NCI-H128 (cell line): ENCODE data around the gene A4GALT.
"Not testable (repeated sequence)": the region's sequence is repeated elsewhere in the genome, so short reads cannot be mapped to it uniquely, and the experiment has no call there.

Source experiments
- DNase-seq: peaks from one replicate; lab custom pipeline; 2025; ENCODE audit not compliant: unreplicated experiment; lab: John Stamatoyannopoulos, UW

The A4GALT gene

DNA sequence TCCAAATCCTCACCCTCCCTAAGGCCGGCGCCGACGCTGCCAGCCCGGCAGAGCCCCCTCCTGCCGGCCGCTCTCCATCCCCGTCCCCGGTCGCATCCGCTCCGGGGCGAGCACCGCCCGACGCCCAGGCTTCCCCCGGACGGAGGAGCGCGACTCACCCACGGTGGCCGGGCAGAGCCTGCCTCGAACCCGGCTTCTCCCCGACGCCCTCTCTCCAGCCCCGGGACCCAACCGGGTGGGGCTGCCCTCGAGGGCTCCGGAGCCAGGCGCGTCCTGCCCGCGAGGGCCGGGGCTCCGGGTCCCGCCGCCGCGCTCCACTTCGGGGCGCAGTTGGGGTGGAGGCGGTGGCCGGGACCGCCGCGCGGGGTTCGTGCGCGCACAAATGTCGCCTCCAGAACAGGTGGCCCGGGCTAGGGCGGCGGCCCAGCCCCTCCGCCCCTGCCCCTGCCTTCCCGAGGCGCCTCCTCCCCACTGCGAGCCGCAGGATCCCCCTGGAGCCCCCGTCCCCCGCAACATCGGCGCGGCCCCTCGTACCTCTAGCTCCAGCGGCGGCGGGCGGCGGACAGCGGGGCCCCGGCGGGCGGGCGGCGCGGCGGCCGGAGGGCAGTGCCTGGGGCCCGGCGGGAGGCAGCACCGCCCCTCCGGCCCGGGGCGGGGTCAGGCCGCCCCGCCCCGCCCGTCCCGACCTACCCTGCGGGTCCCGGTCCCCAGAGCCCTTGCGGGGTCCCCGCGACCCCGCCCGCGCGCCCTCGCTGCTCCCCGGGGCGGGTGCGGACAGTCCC, at the start of gene A4GALT:
Gene A4GALT, minus strand, starts transcription at position 608 of the 782 bp plus-strand sequence. CDS start 26,919 bp downstream, outside the sequence.
- DNase-seq, result no peak

DNA sequence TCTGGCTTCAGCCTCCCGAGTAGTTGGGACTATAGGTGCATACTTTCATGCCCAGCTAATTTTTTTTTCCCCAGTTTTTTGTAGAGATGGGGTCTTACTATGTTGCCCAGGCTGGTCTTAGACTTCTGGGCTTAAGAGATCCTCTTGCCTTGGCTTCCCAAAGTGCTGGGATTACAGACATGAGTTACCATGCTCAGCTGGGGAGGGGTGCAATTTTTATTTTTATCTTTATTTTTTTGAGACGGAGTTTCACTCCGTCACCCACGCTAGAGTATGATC, 49.7 kb upstream of the A4GALT start:
- DNase-seq, result no peak

GRCh38 chr22:42769574-42770447, 49.1 kb upstream of the A4GALT start:
- no peak for DNase-seq

DNA sequence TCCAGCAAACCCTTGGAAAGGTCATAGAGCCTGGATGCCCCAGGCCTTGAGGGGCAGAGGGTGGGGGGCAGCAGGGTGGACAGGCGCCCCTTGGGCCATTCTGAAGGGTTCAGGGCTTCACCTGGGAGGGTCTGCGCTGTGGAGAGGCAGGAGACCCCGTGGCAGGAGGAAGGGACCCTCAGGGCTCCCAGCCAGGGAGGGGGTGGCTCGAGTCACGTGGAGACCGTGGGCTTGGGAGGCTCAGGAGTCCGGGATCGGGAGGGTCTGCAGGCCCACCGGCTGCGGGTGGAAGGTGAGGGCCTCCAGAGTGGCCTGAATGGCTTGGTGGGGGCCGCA, 48.5 kb upstream of the A4GALT start:
- DNase-seq, result no peak

GRCh38 chr22:42768385-42769035, 47.8 kb upstream of the A4GALT start:
- no peak for DNase-seq

- no peak for DNase-seq
Measured at GRCh38 chr22:42766860-42767259, 46.2 kb upstream of the A4GALT start.

DNA sequence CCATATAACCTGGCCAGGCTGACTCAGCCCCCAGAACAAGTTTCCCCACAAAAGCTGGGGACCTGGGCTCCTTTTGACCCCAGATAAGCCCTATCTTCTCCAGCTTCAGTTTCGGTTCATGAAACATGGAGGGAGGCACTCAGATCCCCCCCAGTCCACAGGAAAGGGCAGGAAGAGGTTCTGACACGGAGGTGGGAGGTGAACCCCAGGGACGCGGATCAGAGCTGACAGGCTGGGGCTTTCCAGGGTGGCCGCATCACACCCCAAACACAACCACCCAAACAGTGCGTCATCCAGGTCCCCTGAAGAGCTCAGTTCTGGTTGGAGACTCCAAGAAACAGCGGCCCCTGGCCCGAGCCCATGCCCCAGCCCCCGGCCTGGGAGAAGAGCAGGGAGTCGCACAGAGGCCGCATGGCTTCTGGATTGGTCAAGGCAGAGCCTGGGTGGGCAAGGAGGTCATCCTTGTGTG, 44.3 kb upstream of the A4GALT start:
- DNase-seq, result no peak

DNA sequence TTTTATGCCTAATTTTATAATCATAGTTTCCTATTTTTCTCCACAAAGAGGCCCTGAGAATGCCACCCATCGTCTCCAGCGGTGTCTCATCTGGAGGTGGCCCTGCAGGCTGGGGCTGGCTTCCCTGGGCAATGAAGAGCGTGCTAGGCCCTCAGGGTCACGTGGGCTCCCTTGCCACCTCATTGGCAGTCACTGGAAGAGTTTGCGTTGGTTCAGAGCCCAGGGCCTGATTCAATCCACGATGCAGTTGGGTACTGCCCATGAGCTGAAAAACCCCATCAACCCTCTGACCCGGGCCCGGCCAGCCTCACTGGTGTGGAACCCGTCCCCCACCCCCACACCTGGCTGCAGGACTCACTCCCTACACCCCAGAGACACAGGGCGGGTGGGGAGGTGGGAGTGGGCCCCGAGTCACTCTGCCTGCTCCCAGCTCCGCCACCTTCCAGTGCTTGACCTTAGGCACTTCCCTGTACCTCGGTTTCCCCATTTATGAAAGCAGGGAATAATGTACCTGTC, 43.4 kb upstream of the A4GALT start:
- no peak for DNase-seq

DNA sequence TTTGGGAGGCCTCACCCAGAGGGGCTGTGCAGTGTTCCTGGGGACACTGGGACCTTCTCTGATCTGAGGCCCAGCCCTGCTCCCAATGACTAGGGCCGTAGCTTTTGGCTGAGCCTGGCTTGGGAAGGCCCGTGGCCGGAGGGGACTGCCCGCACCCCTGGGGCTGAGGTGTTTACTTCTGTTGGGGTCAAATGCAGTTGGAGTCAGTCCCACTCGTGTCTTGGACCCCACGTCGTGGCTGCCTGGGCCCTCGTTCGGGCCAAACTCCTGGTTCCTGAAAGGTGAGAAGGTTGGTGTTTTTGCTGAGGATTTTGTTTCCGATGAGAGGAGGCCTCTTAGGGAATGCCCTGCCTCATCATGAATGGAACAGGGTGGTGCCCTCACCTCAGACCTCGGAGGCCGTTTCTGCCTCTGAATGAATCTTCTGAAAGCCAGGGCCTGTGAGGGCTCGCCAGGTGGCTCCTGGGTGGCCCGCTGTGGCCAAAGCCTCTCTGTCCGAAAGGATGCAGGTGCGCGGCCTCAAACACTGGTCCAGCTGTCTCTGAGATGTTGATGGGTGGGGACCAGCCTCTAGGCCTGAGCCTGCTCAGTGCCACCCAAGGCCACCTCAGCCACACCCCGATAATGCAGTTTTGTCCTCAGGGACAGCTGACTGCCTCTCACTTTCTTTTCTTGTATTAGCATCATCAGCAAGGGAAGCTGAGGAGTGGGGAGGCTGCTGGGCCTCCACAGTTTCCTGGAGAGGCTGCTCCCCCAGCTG, 40.3 kb upstream of the A4GALT start:
- DNase-seq, result no peak

GRCh38 chr22:42758931-42759629, 38.4 kb upstream of the A4GALT start:
- no peak for DNase-seq

DNA sequence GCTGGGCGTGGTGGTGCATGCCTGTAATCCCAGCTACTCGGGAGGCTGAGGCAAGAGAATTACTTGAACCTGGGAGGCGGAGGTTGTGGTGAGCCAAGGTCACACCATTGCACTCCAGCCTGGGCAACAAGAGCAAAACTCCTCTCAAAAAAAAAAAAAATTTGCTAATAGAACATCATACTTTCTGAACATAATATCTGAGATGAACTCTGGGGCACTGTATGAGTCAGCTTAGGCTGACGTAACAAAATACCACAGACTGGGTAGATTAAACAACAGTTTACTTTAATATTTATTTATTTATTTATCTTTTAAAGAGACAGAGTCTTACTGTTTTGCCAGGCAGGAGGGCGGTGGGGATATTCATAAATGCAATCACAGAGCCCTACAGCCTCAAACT, 34.9 kb upstream of the A4GALT start:
- not testable (repeated sequence) for DNase-seq

GRCh38 chr22:42755121-42755520, 34.5 kb upstream of the A4GALT start:
- DNase-seq, result not testable (repeated sequence)

DNA sequence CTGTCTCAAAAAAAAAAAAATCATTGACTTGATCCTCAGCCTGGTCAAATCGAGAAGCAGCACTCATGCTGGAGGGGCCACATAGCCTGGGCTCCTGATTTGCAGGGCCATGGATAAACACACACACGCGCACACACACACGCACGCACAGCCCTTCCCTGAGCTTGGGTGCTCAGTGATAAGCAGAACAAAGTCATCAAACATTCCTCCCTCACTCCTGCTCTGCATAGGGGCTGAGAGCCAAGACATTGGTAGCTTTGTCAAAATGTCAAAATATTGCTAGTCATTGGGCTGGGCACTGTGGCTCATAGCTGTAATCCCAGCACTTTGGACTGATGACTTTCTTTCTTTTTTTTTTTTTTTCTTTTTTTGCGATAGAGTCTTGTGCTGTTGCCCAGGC, 34.0 kb upstream of the A4GALT start:
- no peak for DNase-seq

DNA sequence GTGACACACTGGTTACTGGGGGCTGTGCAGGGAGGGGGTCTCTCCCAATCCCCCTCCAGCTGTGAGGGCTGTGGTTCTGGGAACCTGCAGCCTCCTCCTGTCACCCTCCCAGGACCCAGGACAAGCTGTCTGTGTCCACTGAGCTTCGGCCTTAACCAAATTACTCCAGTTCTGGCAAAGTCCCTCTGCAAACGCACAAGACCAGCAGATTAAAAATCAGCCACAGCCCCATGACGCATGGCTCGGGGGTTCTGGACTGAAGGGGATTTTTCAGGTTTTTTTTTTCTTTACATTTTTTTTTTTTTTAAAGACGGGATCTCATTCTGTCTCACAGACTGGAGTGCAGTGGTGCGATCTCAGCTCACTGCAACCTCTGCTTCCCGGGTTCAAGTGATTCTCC, 32.2 kb upstream of the A4GALT start:
- DNase-seq, result no peak

DNA sequence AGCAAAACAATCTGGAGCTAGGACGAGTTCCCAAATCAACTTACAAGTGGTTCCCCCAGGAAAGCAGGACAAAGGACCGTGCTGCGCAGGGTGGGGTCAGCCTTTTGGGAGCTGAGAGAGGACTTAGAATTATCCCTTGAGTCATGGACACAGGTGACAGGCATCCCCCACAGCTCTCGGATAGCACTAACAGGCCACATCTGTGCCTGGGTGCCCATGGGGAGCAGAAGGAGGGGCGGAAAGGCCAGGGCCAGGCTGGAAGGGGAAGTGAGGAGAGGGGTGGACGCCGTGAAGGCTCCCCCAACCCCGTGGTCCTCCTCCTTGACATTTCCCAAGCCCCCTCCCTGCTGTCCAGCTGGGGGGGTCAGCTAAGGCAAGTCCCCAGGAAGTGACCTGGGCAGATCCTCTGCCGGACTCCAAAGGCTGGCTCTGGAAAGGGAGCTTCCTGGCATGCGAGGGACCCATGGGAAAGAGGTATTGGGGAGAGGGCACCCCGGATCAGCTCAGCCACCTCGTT, 31.6 kb upstream of the A4GALT start:
- DNase-seq, result no peak

- not testable (repeated sequence) for DNase-seq
Measured at GRCh38 chr22:42750421-42750820, 29.8 kb upstream of the A4GALT start.

- DNase-seq, result no peak
Measured at GRCh38 chr22:42747701-42748513, 27.2 kb upstream of the A4GALT start.

DNA sequence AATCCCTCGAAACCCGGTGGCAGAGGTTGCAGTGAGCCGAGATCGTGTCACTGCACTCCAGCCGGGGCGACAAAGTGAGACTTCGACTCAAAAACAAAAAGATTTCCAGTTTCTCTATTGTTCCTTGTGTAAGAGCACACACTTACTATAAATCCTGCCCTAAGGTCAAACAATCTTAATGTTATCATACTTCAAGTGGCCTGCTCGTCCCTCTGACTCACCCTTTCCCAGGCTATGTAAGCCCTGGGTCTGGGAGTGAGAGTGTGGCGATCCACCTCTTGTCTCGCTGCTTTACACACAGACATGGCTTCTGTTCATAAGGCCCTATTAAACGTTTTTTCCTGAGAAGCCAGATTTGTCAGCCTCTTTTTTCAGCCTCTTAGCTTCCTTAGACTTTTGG, 24.4 kb upstream of the A4GALT start:
- DNase-seq, result no peak

GRCh38 chr22:42743501-42743991, 22.9 kb upstream of the A4GALT start:
- DNase-seq, result no peak
